ENCODE results near the gene FICD.

- no peak for TF ChIP-seq POLR2A (IDR thresholded peaks at IDR 0.05)
- TF ChIP-seq, protein P1, sequence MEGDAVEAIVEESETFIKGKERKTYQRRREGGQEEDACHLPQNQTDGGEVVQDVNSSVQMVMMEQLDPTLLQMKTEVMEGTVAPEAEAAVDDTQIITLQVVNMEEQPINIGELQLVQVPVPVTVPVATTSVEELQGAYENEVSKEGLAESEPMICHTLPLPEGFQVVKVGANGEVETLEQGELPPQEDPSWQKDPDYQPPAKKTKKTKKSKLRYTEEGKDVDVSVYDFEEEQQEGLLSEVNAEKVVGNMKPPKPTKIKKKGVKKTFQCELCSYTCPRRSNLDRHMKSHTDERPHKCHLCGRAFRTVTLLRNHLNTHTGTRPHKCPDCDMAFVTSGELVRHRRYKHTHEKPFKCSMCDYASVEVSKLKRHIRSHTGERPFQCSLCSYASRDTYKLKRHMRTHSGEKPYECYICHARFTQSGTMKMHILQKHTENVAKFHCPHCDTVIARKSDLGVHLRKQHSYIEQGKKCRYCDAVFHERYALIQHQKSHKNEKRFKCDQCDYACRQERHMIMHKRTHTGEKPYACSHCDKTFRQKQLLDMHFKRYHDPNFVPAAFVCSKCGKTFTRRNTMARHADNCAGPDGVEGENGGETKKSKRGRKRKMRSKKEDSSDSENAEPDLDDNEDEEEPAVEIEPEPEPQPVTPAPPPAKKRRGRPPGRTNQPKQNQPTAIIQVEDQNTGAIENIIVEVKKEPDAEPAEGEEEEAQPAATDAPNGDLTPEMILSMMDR (IDR thresholded peaks at IDR 0.05), result no peak
Measured at GRCh38 chr12:108551535-108551934, 36.5 kb downstream of the FICD start.
